Prostate gland (tissue), 2 donors: Measurements from ENCODE around the gene SLC25A34. TPM values are rescaled to one million over a fixed set of nuclear protein-coding genes. Genes with fewer than 3 reads are reported as not detected.

ENCODE experiments used
- DNase-seq: peaks from one replicate; pipeline ENCODE4 v3.0.0-alpha.2; 2019; ENCODE audit warnings: low spot score
- H3K27ac ChIP-seq, 2 donors: fragments of 200-600 bp; sonication (generic); 2 replicates each; pipeline ENCODE4 v1.5.1; 2017 to 2019
- H3K27me3 ChIP-seq: fragments of 200-600 bp; sonication (generic); replicated peaks from 2 replicates; pipeline ENCODE4 v1.5.1; 2019; ENCODE audit not compliant: insufficient read depth
- H3K36me3 ChIP-seq, 2 donors: fragments of 200-600 bp; sonication (generic); 1 replicate in 1 of 2; 2 replicates in 1 of 2; pipeline versions ENCODE4 v1.5.1 to v1.8.1; 2017 to 2019
- H3K4me1 ChIP-seq: fragments of 200-600 bp; sonication (generic); replicated peaks from 2 replicates; pipeline ENCODE4 v1.5.1; 2019
- H3K4me3 ChIP-seq, 2 donors: fragments of 200-600 bp; sonication (generic); 2 replicates each; pipeline ENCODE4 v1.5.1; 2017 to 2019
- H3K9me3 ChIP-seq: fragments of 200-600 bp; sonication (generic); 2 replicates; pipeline ENCODE4 v1.5.1; 2017
- CTCF ChIP-seq, 4 experiments: fragments of 200-600 bp in 2 of 4; fragments of 450-650 bp in 2 of 4; sonication (generic) in 2 of 4; IDR thresholded peaks; 1 replicate in 3 of 4; 2 replicates in 1 of 4; pipeline ENCODE4 v1.5.1; 2016 to 2019; ENCODE audit warnings: antibody characterized with exemption in 4 of 4, mild to moderate bottlenecking in 2 of 4, moderate library complexity in 2 of 4
- POLR2A ChIP-seq: fragments of 450-650 bp; IDR thresholded peaks from one replicate; pipeline ENCODE4 v1.6.1; 2016; ENCODE audit warnings: antibody characterized with exemption, mild to moderate bottlenecking
- POLR2AphosphoS5 ChIP-seq: sonication (generic); formaldehyde crosslinking; IDR thresholded peaks from one replicate; pipeline ENCODE4 v1.6.1; 2017; ENCODE audit warnings: antibody characterized with exemption
- WGBS: methylation state at CpG from one replicate; pipeline ENCODE4 v1.1.5; 2018; 5-methylcytosine and 5-hydroxymethylcytosine counted together
- intact Hi-C: fragments of 100-400 bp; cut with DNase I; formaldehyde crosslinking; loops from one replicate; pipeline ENCODE4 v1.14.2; 2022
- total RNA-seq, 2 donors: library from RNA; depleted of rRNA; stranded (reverse); fragments of >200 nt; gene quantifications; one replicate each; pipeline ENCODE4 v1.1.0, GENCODE V29; 2016

Gene SLC25A34
- total RNA-seq, 2 donors from 2014 or later = 1.1 to 1.4 TPM

GRCh38 chr1:15724949-15725880 lies 10.8 kb upstream of the SLC25A34 start:
- no peak overlapping the region for H3K27ac ChIP-seq
- H3K4me1 ChIP-seq = no peaks in the 10 kb centered on the region
- TF ChIP-seq POLR2A (no peak), POLR2AphosphoS5 (no peak), CTCF (IDR thresholded peaks at IDR 0.05) (no peak)
- H3K27me3 ChIP-seq = no peaks in the 10 kb centered on the region
- WGBS = 76% methylated on average over 23 of the region's 26 CpGs
- peaks cover 0 to 25% of the 10 kb centered on the region in 2 donors for H3K36me3 ChIP-seq
- intact Hi-C loops = no loop called here
- no peaks in the 10 kb centered on the region for H3K9me3 ChIP-seq
- no peak overlapping the region for H3K4me3 ChIP-seq
- DNase-seq = no peak

DNA sequence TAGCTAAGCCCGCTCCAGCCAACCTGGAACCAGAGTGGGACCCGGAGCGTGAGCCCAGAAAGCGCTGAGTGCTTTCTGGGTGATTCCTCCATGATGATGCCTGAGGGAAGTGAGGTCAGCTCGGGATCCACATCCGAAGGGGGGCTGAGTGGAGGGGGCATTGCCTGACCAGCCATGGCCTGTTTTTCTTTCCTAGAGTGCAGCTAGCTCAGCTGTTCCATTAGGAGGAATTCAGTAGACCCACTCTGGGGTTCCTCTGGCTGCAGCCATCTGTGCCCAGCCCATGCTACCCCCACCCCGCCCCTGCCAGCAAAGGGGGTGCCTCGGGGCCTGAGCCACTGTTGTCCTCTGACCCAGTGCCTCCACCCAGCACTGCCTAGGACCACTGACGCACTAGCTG lies 9.6 kb upstream of the SLC25A34 start:
- peaks cover 0 to 37% of the 10 kb centered on the region in 2 donors for H3K36me3 ChIP-seq
- no peaks in the 10 kb centered on the region for H3K9me3 ChIP-seq
- no peak overlapping the region for H3K27ac ChIP-seq
- intact Hi-C loops = no loop called here
- WGBS = 87% methylated on average over 9 of the region's 9 CpGs
- no peaks in the 10 kb centered on the region for H3K4me1 ChIP-seq
- TF ChIP-seq CTCF (IDR thresholded peaks at IDR 0.05) = no peak
- no peak for TF ChIP-seq POLR2A
- TF ChIP-seq POLR2AphosphoS5 = no peak
- H3K27me3 ChIP-seq = no peaks in the 10 kb centered on the region
- H3K4me3 ChIP-seq = no peak overlapping the region
- no peak for DNase-seq

- DNase-seq = no peak
- no peak overlapping the region for H3K27ac ChIP-seq
- H3K36me3 ChIP-seq = peaks cover 0 to 41% of the 10 kb centered on the region in 2 donors
- TF ChIP-seq POLR2A (no peak), POLR2AphosphoS5 (no peak), CTCF (IDR thresholded peaks at IDR 0.05) (no peak)
- no peak overlapping the region for H3K4me3 ChIP-seq
- no peaks in the 10 kb centered on the region for H3K27me3 ChIP-seq
- no peaks in the 10 kb centered on the region for H3K4me1 ChIP-seq
- no peaks in the 10 kb centered on the region for H3K9me3 ChIP-seq
- intact Hi-C loops = no loop called here
- 78% methylated on average over 18 of the region's 21 CpGs for WGBS
Measured at GRCh38 chr1:15727021-15727420, 9.0 kb upstream of the SLC25A34 start.

DNA sequence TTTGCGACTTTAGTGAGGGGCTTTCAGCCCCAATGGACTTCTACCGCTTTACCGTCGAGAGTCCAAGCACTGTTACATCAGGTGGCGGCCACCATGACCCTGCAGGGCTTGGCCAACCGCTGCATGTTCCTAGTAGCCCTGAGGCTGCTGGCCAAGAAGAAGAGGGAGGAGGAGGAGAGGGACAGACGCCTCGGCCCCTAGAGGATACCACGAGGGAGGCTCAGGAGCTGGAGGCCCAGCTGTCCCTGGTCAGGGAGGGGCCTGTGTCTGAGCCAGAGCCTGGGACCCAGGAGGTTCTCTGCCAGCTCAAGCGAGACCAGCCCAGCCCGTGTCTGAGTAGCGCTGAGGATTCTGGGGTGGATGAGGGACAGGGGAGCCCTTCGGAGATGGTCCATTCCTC lies 8.6 kb upstream of the SLC25A34 start:
- no peak for DNase-seq
- 76% methylated on average over 13 of the region's 13 CpGs for WGBS
- TF ChIP-seq CTCF (IDR thresholded peaks at IDR 0.05) (no peak), POLR2A (no peak), POLR2AphosphoS5 (no peak)
- Histone ChIP-seq H3K27ac (no peak overlapping the region), H3K27me3 (no peaks in the 10 kb centered on the region), H3K4me1 (no peaks in the 10 kb centered on the region), H3K4me3 (no peak overlapping the region), H3K9me3 (no peaks in the 10 kb centered on the region), H3K36me3 (peaks cover 0 to 41% of the 10 kb centered on the region in 2 donors)
- intact Hi-C loops = no loop called here
